Lower leg skin (tissue), 3 donors: ENCODE measurements around the gene MEP1B.

Experiments used
- POLR2A ChIP-seq, 2 donors: fragments of 450-650 bp; IDR thresholded peaks; one replicate each; pipeline ENCODE4 v1.6.1; 2016 to 2017; ENCODE audit warnings: antibody characterized with exemption in 2 of 2, mild to moderate bottlenecking in 1 of 2, moderate library complexity in 1 of 2
- TF ChIP-seq, protein P1 (sequence below), 3 donors: fragments of 450-650 bp; IDR thresholded peaks; one replicate each; pipeline ENCODE4 v1.5.1; 2016; ENCODE audit warnings: antibody characterized with exemption in 3 of 3, mild to moderate bottlenecking in 3 of 3, moderate library complexity in 2 of 3

DNA sequence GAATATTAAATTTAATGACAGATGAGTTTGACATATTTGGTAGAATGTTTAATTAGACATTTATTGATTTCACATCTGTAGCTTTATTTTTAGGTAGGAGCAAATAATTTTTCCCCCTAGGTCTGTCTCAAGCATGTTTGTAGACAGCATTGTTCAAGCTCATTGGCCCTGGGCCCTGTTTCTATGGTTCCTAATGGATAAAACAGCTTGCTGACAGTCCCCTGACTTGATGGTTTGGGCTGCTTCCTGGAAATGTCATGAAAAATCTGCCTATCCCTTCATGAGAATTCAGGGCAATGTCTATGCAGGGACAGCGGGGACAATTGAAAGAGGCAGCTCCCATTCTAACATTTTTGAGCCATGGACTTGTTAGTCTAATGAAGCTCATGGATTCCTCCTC lies 14.6 kb upstream of the MEP1B start:
- TF ChIP-seq, protein P1, sequence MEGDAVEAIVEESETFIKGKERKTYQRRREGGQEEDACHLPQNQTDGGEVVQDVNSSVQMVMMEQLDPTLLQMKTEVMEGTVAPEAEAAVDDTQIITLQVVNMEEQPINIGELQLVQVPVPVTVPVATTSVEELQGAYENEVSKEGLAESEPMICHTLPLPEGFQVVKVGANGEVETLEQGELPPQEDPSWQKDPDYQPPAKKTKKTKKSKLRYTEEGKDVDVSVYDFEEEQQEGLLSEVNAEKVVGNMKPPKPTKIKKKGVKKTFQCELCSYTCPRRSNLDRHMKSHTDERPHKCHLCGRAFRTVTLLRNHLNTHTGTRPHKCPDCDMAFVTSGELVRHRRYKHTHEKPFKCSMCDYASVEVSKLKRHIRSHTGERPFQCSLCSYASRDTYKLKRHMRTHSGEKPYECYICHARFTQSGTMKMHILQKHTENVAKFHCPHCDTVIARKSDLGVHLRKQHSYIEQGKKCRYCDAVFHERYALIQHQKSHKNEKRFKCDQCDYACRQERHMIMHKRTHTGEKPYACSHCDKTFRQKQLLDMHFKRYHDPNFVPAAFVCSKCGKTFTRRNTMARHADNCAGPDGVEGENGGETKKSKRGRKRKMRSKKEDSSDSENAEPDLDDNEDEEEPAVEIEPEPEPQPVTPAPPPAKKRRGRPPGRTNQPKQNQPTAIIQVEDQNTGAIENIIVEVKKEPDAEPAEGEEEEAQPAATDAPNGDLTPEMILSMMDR (IDR thresholded peaks at IDR 0.05) = no peak
- TF ChIP-seq POLR2A (IDR thresholded peaks at IDR 0.05) = no peak
